ENCODE results near the gene CNTNAP2.

Gene CNTNAP2

DNA sequence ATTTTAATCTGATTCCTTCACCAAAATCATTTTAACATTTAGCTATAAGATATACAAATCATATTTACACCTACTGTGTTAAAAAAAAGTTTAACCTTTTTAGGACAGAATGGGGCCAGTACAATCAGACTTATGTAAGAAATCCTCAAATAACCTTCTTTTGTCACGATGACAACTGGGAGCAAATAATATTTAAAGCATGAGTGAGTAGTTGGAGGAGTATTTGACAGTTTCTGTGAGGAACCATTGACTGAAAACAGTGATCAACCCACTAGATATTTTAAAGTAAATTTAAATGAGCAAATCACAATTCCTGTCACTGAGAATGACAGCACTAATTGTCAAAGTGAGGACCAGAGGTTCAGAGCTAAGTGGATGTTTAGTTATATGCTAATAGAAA is 289.1 kb downstream of the CNTNAP2 start:
- no peaks in the 10 kb centered on the region for H3K36me3 ChIP-seq (ENCODE audit: control insufficient read depth, insufficient read depth, low read length)
- H3K27ac ChIP-seq (ENCODE audit: low read depth, low read length, severe bottlenecking) = no peak overlapping the region
- no peaks in the 10 kb centered on the region for H3K4me1 ChIP-seq (ENCODE audit: control insufficient read depth, insufficient read depth, low read length, poor library complexity, severe bottlenecking)
- WGBS, 2 experiments (ENCODE audit: insufficient coverage in 2 of 2) = no CpG with 5 or more reads among the region's 1 CpG
- H3K9me3 ChIP-seq (ENCODE audit: control insufficient read depth, low read length) = no peaks in the 10 kb centered on the region
- H3K4me3 ChIP-seq (ENCODE audit: extremely low read depth, insufficient read depth, low read length, poor library complexity, severe bottlenecking) = no peak overlapping the region

DNA sequence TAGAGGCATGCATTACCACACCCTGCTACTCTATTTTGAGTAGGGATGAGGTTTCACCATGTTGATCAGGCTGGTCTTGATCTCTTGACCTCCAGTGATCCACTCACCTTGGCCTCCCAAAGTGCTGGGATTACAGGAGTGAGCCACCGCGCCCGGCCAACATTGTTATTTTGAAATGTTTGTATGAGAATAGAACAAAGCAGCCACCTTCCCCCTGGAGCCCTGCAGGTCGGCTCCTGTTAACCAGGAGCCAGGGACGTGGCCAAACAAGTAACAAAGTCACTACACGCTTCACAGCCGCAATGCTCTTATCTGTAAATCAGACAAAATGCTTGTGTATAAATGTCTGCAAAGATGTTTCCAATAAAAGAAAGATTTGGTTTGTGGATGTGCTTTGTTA is 295.4 kb downstream of the CNTNAP2 start:
- H3K36me3 ChIP-seq (ENCODE audit: control insufficient read depth, insufficient read depth, low read length) = no peaks in the 10 kb centered on the region
- H3K4me1 ChIP-seq (ENCODE audit: control insufficient read depth, insufficient read depth, low read length, poor library complexity, severe bottlenecking) = no peaks in the 10 kb centered on the region
- 80% methylated on average over 4 to 6 of the region's 7 CpGs for WGBS, 2 experiments (ENCODE audit: insufficient coverage in 2 of 2)
- no peak overlapping the region for H3K4me3 ChIP-seq (ENCODE audit: extremely low read depth, insufficient read depth, low read length, poor library complexity, severe bottlenecking)
- H3K27ac ChIP-seq (ENCODE audit: low read depth, low read length, severe bottlenecking) = no peak overlapping the region
- no peaks in the 10 kb centered on the region for H3K9me3 ChIP-seq (ENCODE audit: control insufficient read depth, low read length)

DNA sequence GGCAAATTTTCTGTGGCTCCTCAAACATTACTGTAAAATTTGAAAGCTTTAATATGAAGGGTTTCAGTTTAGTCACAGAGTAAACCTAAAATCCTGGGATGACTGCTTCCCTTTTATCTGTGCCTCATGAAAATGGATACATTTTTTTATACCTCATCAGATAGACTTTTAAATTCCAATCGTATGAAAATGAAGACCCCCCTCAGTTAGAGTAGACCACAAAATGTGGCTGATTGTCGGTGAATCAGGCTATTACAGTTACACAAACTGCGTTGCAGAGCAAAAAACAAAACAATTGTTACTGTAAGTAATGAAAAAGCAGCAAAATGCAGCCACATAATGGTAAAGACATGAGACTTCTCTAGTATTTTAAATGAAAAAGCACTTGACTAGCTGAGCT is 296.2 kb downstream of the CNTNAP2 start:
- no peak overlapping the region for H3K4me3 ChIP-seq (ENCODE audit: extremely low read depth, insufficient read depth, low read length, poor library complexity, severe bottlenecking)
- no peaks in the 10 kb centered on the region for H3K36me3 ChIP-seq (ENCODE audit: control insufficient read depth, insufficient read depth, low read length)
- H3K27ac ChIP-seq (ENCODE audit: low read depth, low read length, severe bottlenecking) = no peak overlapping the region
- WGBS, 2 experiments (ENCODE audit: insufficient coverage in 2 of 2) = 84 to 100% methylated on average over 2 of the region's 3 CpGs
- H3K9me3 ChIP-seq (ENCODE audit: control insufficient read depth, low read length) = no peaks in the 10 kb centered on the region
- no peaks in the 10 kb centered on the region for H3K4me1 ChIP-seq (ENCODE audit: control insufficient read depth, insufficient read depth, low read length, poor library complexity, severe bottlenecking)

DNA sequence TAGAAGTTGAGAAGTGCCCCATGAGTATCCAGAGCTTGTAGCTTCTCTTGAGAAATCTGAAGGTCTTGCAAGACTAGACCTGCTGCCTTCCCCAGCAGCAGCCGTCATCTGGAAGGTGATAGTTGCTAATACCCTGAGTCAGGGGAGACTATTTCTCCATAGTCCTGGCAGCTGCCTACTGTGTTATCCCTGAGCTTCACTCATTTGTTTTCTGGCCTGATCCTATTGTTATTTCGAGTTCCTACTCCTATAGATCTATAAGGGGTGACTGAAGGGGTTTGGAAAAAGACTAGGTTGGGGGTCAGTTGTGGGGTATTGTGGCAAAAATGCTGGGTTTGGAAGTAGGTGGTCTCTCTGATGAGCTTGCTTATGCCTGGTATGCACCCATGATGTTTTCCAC is 297.8 kb downstream of the CNTNAP2 start:
- Histone ChIP-seq H3K9me3 (ENCODE audit: control insufficient read depth, low read length) (no peaks in the 10 kb centered on the region), H3K27ac (ENCODE audit: low read depth, low read length, severe bottlenecking) (no peak overlapping the region), H3K4me1 (ENCODE audit: control insufficient read depth, insufficient read depth, low read length, poor library complexity, severe bottlenecking) (no peaks in the 10 kb centered on the region), H3K36me3 (ENCODE audit: control insufficient read depth, insufficient read depth, low read length) (no peaks in the 10 kb centered on the region), H3K4me3 (ENCODE audit: extremely low read depth, insufficient read depth, low read length, poor library complexity, severe bottlenecking) (no peak overlapping the region)
- 70% methylated on average over 1 of the region's 2 CpGs; no CpG with 5 or more reads in 1 of the 2 experiments for WGBS, 2 experiments (ENCODE audit: insufficient coverage in 2 of 2)

DNA sequence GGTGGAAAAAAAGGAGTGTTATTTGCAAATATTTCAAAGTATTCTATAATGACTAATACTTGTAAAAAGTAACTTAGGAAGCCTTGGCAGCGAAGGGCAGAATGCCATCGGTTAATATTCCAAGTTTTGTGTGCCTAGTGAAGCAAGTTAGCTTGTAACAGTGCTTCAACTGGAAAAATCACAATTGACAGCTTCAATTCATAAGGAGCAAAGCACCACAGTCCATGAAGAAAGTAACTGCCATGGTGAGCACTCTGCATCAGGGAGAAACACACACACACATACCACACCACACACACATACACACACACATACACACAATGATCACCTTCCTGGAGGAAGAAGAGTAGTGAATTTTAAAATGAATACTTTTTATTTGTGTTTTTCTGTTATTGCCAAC is 298.3 kb downstream of the CNTNAP2 start:
- no peaks in the 10 kb centered on the region for H3K36me3 ChIP-seq (ENCODE audit: control insufficient read depth, insufficient read depth, low read length)
- no peak overlapping the region for H3K4me3 ChIP-seq (ENCODE audit: extremely low read depth, insufficient read depth, low read length, poor library complexity, severe bottlenecking)
- H3K9me3 ChIP-seq (ENCODE audit: control insufficient read depth, low read length) = no peaks in the 10 kb centered on the region
- no peaks in the 10 kb centered on the region for H3K4me1 ChIP-seq (ENCODE audit: control insufficient read depth, insufficient read depth, low read length, poor library complexity, severe bottlenecking)
- 66% methylated on average over 2 of the region's 2 CpGs; no CpG with 5 or more reads in 1 of the 2 experiments for WGBS, 2 experiments (ENCODE audit: insufficient coverage in 2 of 2)
- no peak overlapping the region for H3K27ac ChIP-seq (ENCODE audit: low read depth, low read length, severe bottlenecking)

DNA sequence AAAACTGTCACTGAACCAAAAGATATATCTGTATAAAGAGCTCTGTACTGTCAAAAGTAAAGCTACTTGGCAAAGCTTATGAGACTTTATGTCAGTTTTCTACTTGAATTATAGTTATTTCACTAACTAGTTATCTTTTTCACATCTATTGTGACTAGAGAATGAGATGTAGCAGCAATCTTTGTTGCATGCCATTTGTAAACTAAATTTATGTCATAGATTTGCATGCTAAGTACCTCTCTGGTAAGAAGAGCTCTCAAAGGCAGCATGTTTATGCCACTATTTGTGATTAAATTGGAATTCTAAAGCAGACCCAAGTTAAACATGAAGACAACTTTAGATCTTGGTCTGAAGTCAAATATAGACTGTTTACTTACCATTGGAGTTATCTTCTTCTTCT is 300.6 kb downstream of the CNTNAP2 start:
- Histone ChIP-seq H3K4me3 (ENCODE audit: extremely low read depth, insufficient read depth, low read length, poor library complexity, severe bottlenecking) (no peak overlapping the region), H3K36me3 (ENCODE audit: control insufficient read depth, insufficient read depth, low read length) (no peaks in the 10 kb centered on the region), H3K4me1 (ENCODE audit: control insufficient read depth, insufficient read depth, low read length, poor library complexity, severe bottlenecking) (no peaks in the 10 kb centered on the region), H3K9me3 (ENCODE audit: control insufficient read depth, low read length) (no peaks in the 10 kb centered on the region), H3K27ac (ENCODE audit: low read depth, low read length, severe bottlenecking) (no peak overlapping the region)

DNA sequence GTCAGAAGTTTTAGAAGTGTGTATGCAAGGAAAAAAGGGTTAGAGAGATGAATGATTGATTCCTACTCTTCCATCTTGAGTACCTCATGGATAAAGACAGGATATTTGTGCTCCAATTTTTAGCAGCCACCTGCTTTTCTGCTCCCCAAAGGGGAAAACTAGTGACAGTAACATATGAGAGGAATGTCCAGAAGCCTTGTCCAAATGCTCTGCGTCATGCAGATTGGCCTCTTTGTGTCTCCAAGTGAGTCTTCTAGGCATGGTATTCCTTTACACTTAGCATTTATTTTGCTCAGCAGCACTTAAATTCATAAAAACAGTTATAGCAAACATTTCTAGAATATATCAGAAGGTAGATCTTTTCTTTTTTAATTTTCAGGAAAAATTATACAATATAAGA is 306.8 kb downstream of the CNTNAP2 start:
- no peaks in the 10 kb centered on the region for H3K36me3 ChIP-seq (ENCODE audit: control insufficient read depth, insufficient read depth, low read length)
- H3K27ac ChIP-seq (ENCODE audit: low read depth, low read length, severe bottlenecking) = no peak overlapping the region
- no peak overlapping the region for H3K4me3 ChIP-seq (ENCODE audit: extremely low read depth, insufficient read depth, low read length, poor library complexity, severe bottlenecking)
- no peaks in the 10 kb centered on the region for H3K9me3 ChIP-seq (ENCODE audit: control insufficient read depth, low read length)
- no peaks in the 10 kb centered on the region for H3K4me1 ChIP-seq (ENCODE audit: control insufficient read depth, insufficient read depth, low read length, poor library complexity, severe bottlenecking)
- 89 to 90% methylated on average over 1 of the region's 1 CpG for WGBS, 2 experiments (ENCODE audit: insufficient coverage in 2 of 2)

DNA sequence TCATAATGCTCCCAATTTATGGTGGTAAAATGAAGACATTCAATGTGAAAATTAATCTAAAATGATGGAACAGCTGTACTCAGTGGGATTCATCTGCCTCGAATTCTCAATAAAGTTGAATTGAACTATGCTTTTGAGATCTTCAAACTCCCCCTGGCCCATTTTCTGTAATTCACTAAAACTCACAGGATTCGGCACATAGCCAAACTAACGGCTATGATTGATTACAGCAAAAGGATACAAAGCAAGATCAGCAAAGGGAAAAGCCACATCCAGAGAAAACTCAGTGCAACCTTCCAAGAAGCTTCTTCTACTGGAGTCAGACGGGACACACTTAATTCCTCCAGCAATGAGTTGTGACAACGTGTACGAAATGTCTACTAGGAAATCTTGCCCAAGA is 307.5 kb downstream of the CNTNAP2 start:
- WGBS, 2 experiments (ENCODE audit: insufficient coverage in 2 of 2) = 88 to 95% methylated on average over 3 to 5 of the region's 6 CpGs
- no peaks in the 10 kb centered on the region for H3K36me3 ChIP-seq (ENCODE audit: control insufficient read depth, insufficient read depth, low read length)
- H3K4me1 ChIP-seq (ENCODE audit: control insufficient read depth, insufficient read depth, low read length, poor library complexity, severe bottlenecking) = no peaks in the 10 kb centered on the region
- no peaks in the 10 kb centered on the region for H3K9me3 ChIP-seq (ENCODE audit: control insufficient read depth, low read length)
- H3K27ac ChIP-seq (ENCODE audit: low read depth, low read length, severe bottlenecking) = no peak overlapping the region
- no peak overlapping the region for H3K4me3 ChIP-seq (ENCODE audit: extremely low read depth, insufficient read depth, low read length, poor library complexity, severe bottlenecking)

DNA sequence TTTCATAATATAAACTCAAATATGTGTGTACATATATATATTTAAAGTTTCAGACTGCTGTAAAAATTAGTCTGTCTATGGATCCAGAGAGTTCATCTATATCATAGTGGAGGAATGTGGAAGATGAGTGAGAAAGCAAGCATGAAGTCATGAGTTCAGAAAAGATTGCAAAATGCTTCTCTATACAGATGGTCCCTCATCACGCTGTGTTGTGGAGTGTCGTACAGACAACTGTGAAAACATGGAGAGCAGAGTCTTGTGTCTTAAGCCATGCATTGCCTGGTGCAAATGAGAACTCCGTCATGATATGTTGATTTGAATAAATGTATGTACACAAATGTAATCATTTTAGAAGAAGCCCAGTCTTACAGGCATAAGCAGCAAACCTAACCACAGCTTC is 316.9 kb downstream of the CNTNAP2 start:
- H3K36me3 ChIP-seq (ENCODE audit: control insufficient read depth, insufficient read depth, low read length) = no peaks in the 10 kb centered on the region
- no peak overlapping the region for H3K4me3 ChIP-seq (ENCODE audit: extremely low read depth, insufficient read depth, low read length, poor library complexity, severe bottlenecking)
- no peaks in the 10 kb centered on the region for H3K4me1 ChIP-seq (ENCODE audit: control insufficient read depth, insufficient read depth, low read length, poor library complexity, severe bottlenecking)
- no peaks in the 10 kb centered on the region for H3K9me3 ChIP-seq (ENCODE audit: control insufficient read depth, low read length)
- 75 to 93% methylated on average over 2 of the region's 3 CpGs for WGBS, 2 experiments (ENCODE audit: insufficient coverage in 2 of 2)
- H3K27ac ChIP-seq (ENCODE audit: low read depth, low read length, severe bottlenecking) = no peak overlapping the region

DNA sequence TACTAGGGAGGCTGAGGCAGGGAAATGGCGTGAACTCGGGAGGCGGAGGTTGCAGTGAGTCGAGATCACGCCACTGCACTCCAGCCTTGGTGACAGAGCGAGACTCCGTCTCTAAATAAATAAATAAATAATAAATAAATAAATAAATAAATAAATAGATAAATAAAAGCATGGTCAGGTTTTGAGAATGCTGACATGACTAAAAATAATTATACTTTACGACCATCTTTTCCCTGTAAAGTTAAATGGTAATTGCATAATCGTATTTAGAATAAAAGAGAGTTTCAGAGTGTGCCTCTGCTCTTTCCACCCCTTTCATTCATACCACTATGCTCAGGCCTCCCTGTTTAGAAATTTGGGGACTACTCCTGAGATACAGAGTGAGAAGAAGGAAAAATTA is 326.5 kb downstream of the CNTNAP2 start:
- Histone ChIP-seq H3K36me3 (ENCODE audit: control insufficient read depth, insufficient read depth, low read length) (no peaks in the 10 kb centered on the region), H3K27ac (ENCODE audit: low read depth, low read length, severe bottlenecking) (no peak overlapping the region), H3K4me1 (ENCODE audit: control insufficient read depth, insufficient read depth, low read length, poor library complexity, severe bottlenecking) (no peaks in the 10 kb centered on the region), H3K4me3 (ENCODE audit: extremely low read depth, insufficient read depth, low read length, poor library complexity, severe bottlenecking) (no peak overlapping the region), H3K9me3 (ENCODE audit: control insufficient read depth, low read length) (no peaks in the 10 kb centered on the region)
- 100% methylated on average over 3 of the region's 9 CpGs; no CpG with 5 or more reads in 1 of the 2 experiments for WGBS, 2 experiments (ENCODE audit: insufficient coverage in 2 of 2)

DNA sequence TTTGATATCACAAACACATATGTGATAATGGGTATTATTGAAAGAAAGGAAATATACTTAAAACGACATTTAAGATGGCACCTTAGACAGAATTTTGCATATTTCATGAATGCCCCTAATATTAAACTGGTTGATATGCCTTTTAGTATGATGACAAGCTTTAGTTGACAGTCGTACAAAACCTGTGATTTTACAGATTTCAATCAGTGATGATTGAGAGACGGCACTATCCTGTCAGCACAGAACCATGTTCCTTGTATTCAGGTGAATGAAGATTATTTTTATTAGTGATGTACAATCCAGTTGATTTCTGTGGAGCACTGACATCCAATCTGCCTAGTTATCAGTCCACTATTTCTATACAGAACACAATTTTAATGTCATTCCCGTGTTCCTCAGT is 333.0 kb downstream of the CNTNAP2 start:
- Histone ChIP-seq H3K9me3 (ENCODE audit: control insufficient read depth, low read length) (no peaks in the 10 kb centered on the region), H3K4me1 (ENCODE audit: control insufficient read depth, insufficient read depth, low read length, poor library complexity, severe bottlenecking) (no peaks in the 10 kb centered on the region), H3K36me3 (ENCODE audit: control insufficient read depth, insufficient read depth, low read length) (no peaks in the 10 kb centered on the region), H3K4me3 (ENCODE audit: extremely low read depth, insufficient read depth, low read length, poor library complexity, severe bottlenecking) (no peak overlapping the region), H3K27ac (ENCODE audit: low read depth, low read length, severe bottlenecking) (no peak overlapping the region)
- WGBS, 2 experiments (ENCODE audit: insufficient coverage in 2 of 2) = 82 to 90% methylated on average over 2 to 3 of the region's 4 CpGs
